GM23338 (cell line): ENCODE data around the gene TMEM30A.

Source experiments
- EZH2 ChIP-seq: fragments of 200-600 bp; sonication (generic); IDR thresholded peaks from one replicate; pipeline ENCODE4 v1.8.0; 2017; ENCODE audit warnings: antibody characterized with exemption, mild to moderate bottlenecking, low read depth; ENCODE audit not compliant: unreplicated experiment
- POLR2AphosphoS5 ChIP-seq: IDR thresholded peaks from 2 replicates; pipeline ENCODE4 v1.6.1; 2016; ENCODE audit warnings: antibody characterized with exemption, low read depth
- TF ChIP-seq, protein P1 (sequence below), 2 experiments: fragments of 200-600 bp in 1 of 2; sonication (generic) in 1 of 2; conservative IDR thresholded peaks; 2 replicates each; pipeline versions ENCODE4 v1.5.1 to v1.6.1; 2016 to 2017; ENCODE audit warnings: antibody characterized with exemption in 2 of 2, low read depth in 2 of 2, mild to moderate bottlenecking in 2 of 2, moderate library complexity in 1 of 2

DNA sequence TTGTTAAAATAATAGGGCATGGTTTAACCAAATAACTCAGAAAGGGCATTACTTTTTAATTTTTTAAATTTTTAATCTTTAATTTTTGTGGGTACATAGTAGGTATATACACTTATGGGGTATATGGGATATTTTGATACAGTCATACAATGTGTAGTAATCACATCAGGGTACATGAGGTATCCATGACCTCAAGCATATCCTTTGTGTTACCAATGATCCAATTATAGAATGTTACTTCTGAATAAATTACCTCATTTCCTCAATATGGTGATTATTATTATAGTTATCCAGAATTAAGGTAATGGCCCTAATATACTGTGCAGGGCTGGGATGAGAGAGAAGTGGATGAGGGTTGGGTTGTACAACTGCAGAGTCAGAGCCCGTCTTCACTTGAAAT, 45.1 kb upstream of the TMEM30A start:
- TF ChIP-seq, protein P1, sequence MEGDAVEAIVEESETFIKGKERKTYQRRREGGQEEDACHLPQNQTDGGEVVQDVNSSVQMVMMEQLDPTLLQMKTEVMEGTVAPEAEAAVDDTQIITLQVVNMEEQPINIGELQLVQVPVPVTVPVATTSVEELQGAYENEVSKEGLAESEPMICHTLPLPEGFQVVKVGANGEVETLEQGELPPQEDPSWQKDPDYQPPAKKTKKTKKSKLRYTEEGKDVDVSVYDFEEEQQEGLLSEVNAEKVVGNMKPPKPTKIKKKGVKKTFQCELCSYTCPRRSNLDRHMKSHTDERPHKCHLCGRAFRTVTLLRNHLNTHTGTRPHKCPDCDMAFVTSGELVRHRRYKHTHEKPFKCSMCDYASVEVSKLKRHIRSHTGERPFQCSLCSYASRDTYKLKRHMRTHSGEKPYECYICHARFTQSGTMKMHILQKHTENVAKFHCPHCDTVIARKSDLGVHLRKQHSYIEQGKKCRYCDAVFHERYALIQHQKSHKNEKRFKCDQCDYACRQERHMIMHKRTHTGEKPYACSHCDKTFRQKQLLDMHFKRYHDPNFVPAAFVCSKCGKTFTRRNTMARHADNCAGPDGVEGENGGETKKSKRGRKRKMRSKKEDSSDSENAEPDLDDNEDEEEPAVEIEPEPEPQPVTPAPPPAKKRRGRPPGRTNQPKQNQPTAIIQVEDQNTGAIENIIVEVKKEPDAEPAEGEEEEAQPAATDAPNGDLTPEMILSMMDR (conservative IDR thresholded peaks at IDR 0.05; ENCODE audit: low read depth in 2 of 2): no peak
- TF ChIP-seq POLR2AphosphoS5 (no peak), EZH2 (no peak)
